ENCODE results near the gene TCF7L2. TPM values are rescaled to one million over a fixed set of nuclear protein-coding genes. Genes with fewer than 3 reads are reported as not detected.

Gene TCF7L2
- total and polyA plus RNA-seq, 2 experiments from 2014 or later, result 27.5 to 33.7 TPM

GRCh38 chr10:113099431-113100183, 149.6 kb downstream of the TCF7L2 start:
- Histone ChIP-seq H3K4me3 (no peak overlapping the region), H3K9me3 (ENCODE audit: low read depth) (no peaks in the 10 kb centered on the region), H3K27ac (no peak overlapping the region), H3K36me3 (no peaks in the 10 kb centered on the region), H3K27me3 (no peaks in the 10 kb centered on the region), H3K4me1 (ENCODE audit: low read depth) (peaks cover 10% of the 10 kb centered on the region)
- peak; percentile 13 to 61 for DNase-seq (ENCODE audit: low read depth in 1 of 2, low spot score in 1 of 2)
- no peak for TF ChIP-seq CTCF (IDR thresholded peaks at IDR 0.05; ENCODE audit: low read depth, low read length)

- no peaks in the 10 kb centered on the region for H3K9me3 ChIP-seq (ENCODE audit: low read depth)
- no peak for DNase-seq (ENCODE audit: low read depth in 1 of 2, low spot score in 1 of 2)
- H3K27me3 ChIP-seq, result no peaks in the 10 kb centered on the region
- TF ChIP-seq CTCF (IDR thresholded peaks at IDR 0.05; ENCODE audit: low read depth, low read length), result no peak
- no peaks in the 10 kb centered on the region for H3K36me3 ChIP-seq
- peaks cover 10% of the 10 kb centered on the region for H3K4me1 ChIP-seq (ENCODE audit: low read depth)
- H3K27ac ChIP-seq, result no peak overlapping the region
- no peak overlapping the region for H3K4me3 ChIP-seq
Measured at GRCh38 chr10:113100281-113100680, 150.2 kb downstream of the TCF7L2 start.

DNA sequence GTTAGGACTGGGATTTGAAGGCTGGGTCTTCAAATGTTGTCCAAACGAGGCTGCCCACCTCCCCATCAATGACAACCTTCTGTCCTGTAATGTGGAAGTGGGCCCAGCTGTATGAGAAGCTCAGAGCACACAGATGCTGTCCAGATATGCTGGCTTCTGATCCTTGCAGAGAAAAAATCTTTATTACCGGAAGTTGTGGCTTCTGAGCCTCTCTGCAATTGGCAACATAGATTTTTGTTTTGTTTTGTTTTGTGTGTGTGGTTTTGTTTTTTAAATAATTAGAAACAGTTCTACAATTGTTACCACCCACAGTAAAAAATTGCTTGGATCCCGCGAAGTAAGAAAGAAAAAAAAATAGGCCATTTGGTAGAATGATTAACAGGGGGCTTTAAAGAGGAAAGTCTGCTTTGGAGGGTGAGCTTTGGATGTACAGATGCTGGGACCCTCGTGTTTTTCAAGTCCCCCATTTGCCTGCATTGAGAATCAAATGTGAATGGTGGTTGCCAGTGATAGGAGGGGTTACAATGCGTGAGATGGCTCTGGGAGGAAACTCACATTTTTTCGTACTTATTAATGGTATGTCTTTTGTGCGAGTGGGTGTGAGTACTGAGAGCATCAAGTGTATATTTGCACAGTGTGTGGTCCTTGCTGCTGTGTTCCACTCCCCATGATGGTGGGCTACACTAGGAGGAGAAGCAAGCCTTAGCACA, 153.2 kb downstream of the TCF7L2 start:
- H3K4me1 ChIP-seq (ENCODE audit: low read depth), result peaks cover 5% of the 10 kb centered on the region
- no peak for TF ChIP-seq CTCF (IDR thresholded peaks at IDR 0.05; ENCODE audit: low read depth, low read length)
- H3K9me3 ChIP-seq (ENCODE audit: low read depth), result no peaks in the 10 kb centered on the region
- no peak overlapping the region for H3K4me3 ChIP-seq
- peak in 1 of 2 donors; percentile 38 for DNase-seq (ENCODE audit: low read depth in 1 of 2, low spot score in 1 of 2)
- H3K36me3 ChIP-seq, result no peaks in the 10 kb centered on the region
- no peaks in the 10 kb centered on the region for H3K27me3 ChIP-seq
- no peak overlapping the region for H3K27ac ChIP-seq

GRCh38 chr10:113104047-113104446, 154.0 kb downstream of the TCF7L2 start:
- peak in 1 of 2 donors; percentile 12 for DNase-seq (ENCODE audit: low read depth in 1 of 2, low spot score in 1 of 2)
- Histone ChIP-seq H3K36me3 (no peaks in the 10 kb centered on the region), H3K4me3 (no peak overlapping the region), H3K27ac (no peak overlapping the region), H3K27me3 (no peaks in the 10 kb centered on the region), H3K4me1 (ENCODE audit: low read depth) (peaks cover 5% of the 10 kb centered on the region), H3K9me3 (ENCODE audit: low read depth) (no peaks in the 10 kb centered on the region)
- no peak for TF ChIP-seq CTCF (IDR thresholded peaks at IDR 0.05; ENCODE audit: low read depth, low read length)

GRCh38 chr10:113108194-113108835, 158.3 kb downstream of the TCF7L2 start:
- TF ChIP-seq CTCF (IDR thresholded peaks at IDR 0.05; ENCODE audit: low read depth, low read length), result peak; percentile 54
- no peak overlapping the region for H3K27ac ChIP-seq

More at GRCh38 chr10:113108194-113108835, 158.3 kb downstream of the TCF7L2 start:
- Histone ChIP-seq H3K9me3 (ENCODE audit: low read depth) (no peaks in the 10 kb centered on the region), H3K36me3 (no peaks in the 10 kb centered on the region), H3K4me3 (no peak overlapping the region), H3K4me1 (ENCODE audit: low read depth) (peaks cover 1% of the 10 kb centered on the region), H3K27me3 (no peaks in the 10 kb centered on the region)
- peak in 1 of 2 donors; percentile 33 for DNase-seq (ENCODE audit: low read depth in 1 of 2, low spot score in 1 of 2)

Measured in cardiac muscle cell (in vitro differentiated cells and primary cell).